ENCODE data around the gene BRINP3.

The BRINP3 gene

GRCh38 chr1:190066011-190066410 is 411.7 kb downstream of the BRINP3 start (continued):
- no peak for TF ChIP-seq ZNF223 (tag by site-specific recombination; IDR thresholded peaks at IDR 0.05)
- TF ChIP-seq ZNF544 (tag by site-specific recombination; IDR thresholded peaks at IDR 0.05): no peak
- no peak for TF ChIP-seq ZNF146 (tag by site-specific recombination; IDR thresholded peaks at IDR 0.05)
- TF ChIP-seq ZNF174 (tag by site-specific recombination; IDR thresholded peaks at IDR 0.05): no peak
- no peak for TF ChIP-seq ZSCAN4 (tag by site-specific recombination; IDR thresholded peaks at IDR 0.05)

GRCh38 chr1:190049314-190049713 is 428.4 kb downstream of the BRINP3 start:
- CTCF ChIA-PET: interaction anchor here (0.7 kb wide), 1 partner anchor 246 kb away, joined by 3 read pairs; no protein-coding TSS in a partner anchor
- POLR2A ChIA-PET: no interaction called here
- H3K4me3 ChIP-seq (ENCODE audit: low read depth, low read length): no peak overlapping the region
- TF ChIP-seq ZNF621 (tag by site-specific recombination; IDR thresholded peaks at IDR 0.05) (no peak), ZNF132 (tag by site-specific recombination; IDR thresholded peaks at IDR 0.05; ENCODE audit: borderline replicate concordance) (no peak), PRDM1 (tag by site-specific recombination; IDR thresholded peaks at IDR 0.05) (no peak), FEZF1 (tag by site-specific recombination; IDR thresholded peaks at IDR 0.05) (no peak), ZNF37A (tag by site-specific recombination; IDR thresholded peaks at IDR 0.05) (no peak), GLIS1 (tag by site-specific recombination; IDR thresholded peaks at IDR 0.05) (no peak), ZNF548 (tag by site-specific recombination; IDR thresholded peaks at IDR 0.05) (no peak), KLF16 (tag by site-specific recombination; IDR thresholded peaks at IDR 0.05) (no peak)
- no peaks in the 10 kb centered on the region for H3K4me1 ChIP-seq (ENCODE audit: control insufficient read depth, insufficient read depth, low read length)
- H3K9me3 ChIP-seq (ENCODE audit: control insufficient read depth, insufficient read depth, low read depth, low read length): no peaks in the 10 kb centered on the region
- H3K36me3 ChIP-seq (ENCODE audit: control insufficient read depth in 2 of 2, insufficient read depth in 1 of 2, low read length in 2 of 2): no peaks in the 10 kb centered on the region
- H3K27ac ChIP-seq (ENCODE audit: extremely low read depth, low read depth, low read length): no peak overlapping the region

Data from HEK293 (cell line).